Hepatocyte (in vitro differentiated cells): ENCODE measurements around the gene LDLRAP1. TPM values are rescaled to one million over a fixed set of nuclear protein-coding genes. Genes with fewer than 3 reads are reported as not detected.

Source experiments
- DNase-seq: peaks from one replicate; pipeline ENCODE4 v3.0.0-alpha.2; 2016; ENCODE audit warnings: low spot score
- H2AFZ ChIP-seq: fragments of 200-600 bp; sonication (generic); 2 replicates; pipeline ENCODE4 v1.6.0; 2016; ENCODE audit warnings: antibody characterized with exemption, mild to moderate bottlenecking
- H3K27ac ChIP-seq: fragments of 200-600 bp; sonication (generic); 2 replicates; pipeline ENCODE4 v1.5.1; 2016; ENCODE audit warnings: mild to moderate bottlenecking
- H3K27me3 ChIP-seq: fragments of 200-600 bp; sonication (generic); 2 replicates; pipeline ENCODE4 v1.6.1; 2016
- H3K36me3 ChIP-seq: fragments of 200-600 bp; sonication (generic); replicated peaks from 2 replicates; pipeline ENCODE4 v1.5.1; 2016; ENCODE audit warnings: low read depth; ENCODE audit not compliant: insufficient read depth
- H3K4me1 ChIP-seq: fragments of 200-600 bp; sonication (generic); 2 replicates; pipeline ENCODE4 v1.5.1; 2016; ENCODE audit warnings: mild to moderate bottlenecking, moderate library complexity; ENCODE audit not compliant: insufficient read depth
- H3K4me2 ChIP-seq: fragments of 200-600 bp; sonication (generic); 2 replicates; pipeline ENCODE4 v1.6.0; 2016
- H3K4me3 ChIP-seq: fragments of 200-600 bp; sonication (generic); 2 replicates; pipeline ENCODE4 v1.5.1; 2016; ENCODE audit warnings: mild to moderate bottlenecking
- H3K79me2 ChIP-seq: fragments of 200-600 bp; sonication (generic); 2 replicates; pipeline ENCODE4 v1.6.0; 2017; ENCODE audit warnings: mild to moderate bottlenecking
- H3K9me2 ChIP-seq: fragments of 200-600 bp; sonication (generic); replicated peaks from 2 replicates; pipeline ENCODE4 v1.6.0; 2017; ENCODE audit warnings: mild to moderate bottlenecking; ENCODE audit not compliant: insufficient read depth
- H3K9me3 ChIP-seq: fragments of 200-600 bp; sonication (generic); 2 replicates; pipeline ENCODE4 v1.5.1; 2016; ENCODE audit warnings: low read depth, mild to moderate bottlenecking
- H4K20me1 ChIP-seq: fragments of 200-600 bp; sonication (generic); 2 replicates; pipeline ENCODE4 v1.6.0; 2016; ENCODE audit warnings: mild to moderate bottlenecking; ENCODE audit not compliant: insufficient read depth, poor library complexity, severe bottlenecking
- EZH2 ChIP-seq: fragments of 200-600 bp; sonication (generic); IDR thresholded peaks from 2 replicates; pipeline ENCODE4 v1.6.1; 2016; ENCODE audit warnings: antibody characterized with exemption, mild to moderate bottlenecking, borderline replicate concordance
- EZH2phosphoT487 ChIP-seq: fragments of 200-600 bp; sonication (generic); IDR thresholded peaks from one replicate; pipeline ENCODE4 v1.6.1; 2018; ENCODE audit warnings: antibody characterized with exemption, mild to moderate bottlenecking, low read depth, moderate library complexity; ENCODE audit not compliant: unreplicated experiment, severe bottlenecking
- WGBS: methylation state at CpG from one replicate; pipeline ENCODE4 v1.1.6; 2016; ENCODE audit warnings: low lambda C conversion rate; ENCODE audit errors: missing lambda C conversion rate; 5-methylcytosine and 5-hydroxymethylcytosine counted together
- polyA plus RNA-seq: library from polyadenylated mRNA; unstranded; fragments of >200 nt; fragmentation: Nextera tagmentation; extraction: Ambion mirVana; gene quantifications from 2 replicates; pipeline ENCODE4 v1.2.1, GENCODE V29; 2016
- total RNA-seq: library from RNA; depleted of rRNA; stranded (reverse); fragments of >200 nt; gene quantifications from 2 replicates; pipeline ENCODE4 v1.2.3, GENCODE V29; 2014
- TF ChIP-seq, protein P1 (sequence below): fragments of 200-600 bp; sonication (generic); IDR thresholded peaks from 2 replicates; pipeline ENCODE4 v1.5.1; 2016; ENCODE audit warnings: antibody characterized with exemption, mild to moderate bottlenecking; ENCODE audit not compliant: poor library complexity

LDLRAP1 gene
- total and polyA plus RNA-seq, 2 experiments from 2014 or later: 17.3 to 27.5 TPM

DNA sequence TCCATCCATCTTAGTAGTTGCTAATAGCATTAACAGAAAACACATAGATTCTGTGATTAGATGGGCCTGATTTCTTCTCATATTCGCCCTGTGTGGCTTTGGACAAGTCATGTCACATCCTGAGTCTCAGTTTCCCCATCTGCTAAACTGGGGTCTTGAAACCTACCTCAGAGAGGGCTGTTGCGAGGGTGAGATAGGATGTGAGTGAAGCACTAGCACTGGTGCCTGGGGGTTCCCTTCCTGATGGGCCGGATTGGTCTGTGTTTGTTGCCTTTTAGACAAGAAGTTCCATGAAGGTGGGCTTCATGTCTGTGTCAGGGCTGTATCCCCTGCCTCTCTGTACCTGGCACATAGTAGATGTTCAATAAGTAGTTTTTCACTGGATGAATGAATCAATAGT, 69.7 kb downstream of the LDLRAP1 start:
- Histone ChIP-seq H4K20me1 (no peaks in the 10 kb centered on the region), H3K27me3 (peaks cover 3% of the 10 kb centered on the region), H3K9me2 (no peaks in the 10 kb centered on the region), H3K36me3 (no peaks in the 10 kb centered on the region), H3K4me1 (peaks cover 18% of the 10 kb centered on the region), H3K4me2 (no peak overlapping the region), H3K79me2 (peaks cover 3% of the 10 kb centered on the region), H2AFZ (no peak overlapping the region), H3K4me3 (no peak overlapping the region), H3K27ac (no peak overlapping the region), H3K9me3 (no peaks in the 10 kb centered on the region)
- WGBS: 87% methylated on average over 3 of the region's 3 CpGs
- no peak for TF ChIP-seq EZH2phosphoT487
- TF ChIP-seq, protein P1, sequence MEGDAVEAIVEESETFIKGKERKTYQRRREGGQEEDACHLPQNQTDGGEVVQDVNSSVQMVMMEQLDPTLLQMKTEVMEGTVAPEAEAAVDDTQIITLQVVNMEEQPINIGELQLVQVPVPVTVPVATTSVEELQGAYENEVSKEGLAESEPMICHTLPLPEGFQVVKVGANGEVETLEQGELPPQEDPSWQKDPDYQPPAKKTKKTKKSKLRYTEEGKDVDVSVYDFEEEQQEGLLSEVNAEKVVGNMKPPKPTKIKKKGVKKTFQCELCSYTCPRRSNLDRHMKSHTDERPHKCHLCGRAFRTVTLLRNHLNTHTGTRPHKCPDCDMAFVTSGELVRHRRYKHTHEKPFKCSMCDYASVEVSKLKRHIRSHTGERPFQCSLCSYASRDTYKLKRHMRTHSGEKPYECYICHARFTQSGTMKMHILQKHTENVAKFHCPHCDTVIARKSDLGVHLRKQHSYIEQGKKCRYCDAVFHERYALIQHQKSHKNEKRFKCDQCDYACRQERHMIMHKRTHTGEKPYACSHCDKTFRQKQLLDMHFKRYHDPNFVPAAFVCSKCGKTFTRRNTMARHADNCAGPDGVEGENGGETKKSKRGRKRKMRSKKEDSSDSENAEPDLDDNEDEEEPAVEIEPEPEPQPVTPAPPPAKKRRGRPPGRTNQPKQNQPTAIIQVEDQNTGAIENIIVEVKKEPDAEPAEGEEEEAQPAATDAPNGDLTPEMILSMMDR: no peak
- no peak for DNase-seq

DNA sequence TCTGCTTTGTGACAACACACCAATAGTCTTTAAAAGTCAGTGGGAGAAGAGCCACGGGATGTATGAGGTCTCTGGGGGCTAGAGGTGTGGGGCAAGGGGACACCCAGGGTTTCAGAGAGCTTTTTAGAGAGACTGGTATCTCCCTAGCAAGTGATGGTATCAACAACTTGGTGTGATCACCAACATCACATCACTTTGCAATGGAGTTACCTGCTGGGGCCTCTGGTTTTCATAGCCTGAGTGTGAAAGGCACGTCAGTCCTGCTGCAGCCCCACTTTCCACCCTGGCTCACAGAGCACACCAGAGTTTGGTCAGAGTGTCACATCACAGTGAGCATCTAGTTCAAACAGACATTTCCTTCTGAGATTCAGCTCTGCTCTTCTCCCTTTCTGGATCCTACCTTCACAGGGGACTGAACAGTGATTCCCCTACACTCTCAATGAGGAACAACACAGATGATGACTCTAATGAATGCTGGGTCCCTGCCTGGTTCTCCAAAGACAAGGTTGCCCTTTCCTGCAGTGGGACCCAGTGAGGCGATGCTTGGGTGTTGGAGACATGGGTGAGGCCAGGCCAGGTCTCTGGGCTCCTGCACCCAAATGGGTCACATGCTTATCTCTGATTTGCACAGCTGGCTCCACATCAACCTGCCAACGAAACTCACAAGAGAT, 71.2 kb downstream of the LDLRAP1 start:
- H3K9me3 ChIP-seq: no peaks in the 10 kb centered on the region
- H3K27me3 ChIP-seq: peaks cover 6% of the 10 kb centered on the region
- 80% methylated on average over 4 of the region's 4 CpGs for WGBS
- TF ChIP-seq EZH2phosphoT487 (no peak), EZH2 (no peak)
- TF ChIP-seq, protein P1: no peak
- no peak overlapping the region for H3K4me2 ChIP-seq
- H3K27ac ChIP-seq: no peak overlapping the region
- H3K4me3 ChIP-seq: no peak overlapping the region
- no peak for DNase-seq
- no peaks in the 10 kb centered on the region for H4K20me1 ChIP-seq
- H3K79me2 ChIP-seq: peaks cover 9% of the 10 kb centered on the region
- H3K9me2 ChIP-seq: no peaks in the 10 kb centered on the region
- no peak overlapping the region for H2AFZ ChIP-seq
- H3K36me3 ChIP-seq: no peaks in the 10 kb centered on the region
- H3K4me1 ChIP-seq: peaks cover 30% of the 10 kb centered on the region

DNA sequence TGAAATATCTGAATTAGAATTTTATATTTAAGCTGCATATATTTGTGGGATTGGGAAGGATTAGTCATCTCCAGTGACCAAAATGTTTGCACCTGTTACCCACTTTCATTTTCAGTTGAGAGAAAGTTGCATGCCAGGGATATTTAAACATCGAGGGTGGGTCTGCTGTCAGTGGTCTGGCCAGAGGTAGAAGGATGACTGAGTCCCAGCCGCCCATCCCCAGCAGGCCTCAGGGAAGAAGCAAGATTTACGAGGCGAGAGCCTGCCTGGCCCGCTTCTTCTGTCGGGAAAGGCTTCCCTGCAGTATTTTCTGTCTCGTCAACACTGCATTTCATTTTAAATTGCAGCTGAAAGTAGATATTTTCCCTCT, 71.8 kb downstream of the LDLRAP1 start:
- H3K4me1 ChIP-seq: peaks cover 30% of the 10 kb centered on the region
- no peak overlapping the region for H3K27ac ChIP-seq
- no peak for DNase-seq
- TF ChIP-seq EZH2 (no peak), EZH2phosphoT487 (no peak)
- TF ChIP-seq, protein P1: no peak
- no peaks in the 10 kb centered on the region for H3K9me3 ChIP-seq
- no peak overlapping the region for H3K4me3 ChIP-seq
- H2AFZ ChIP-seq: no peak overlapping the region
- WGBS: 58% methylated on average over 7 of the region's 7 CpGs
- H3K27me3 ChIP-seq: peaks cover 6% of the 10 kb centered on the region
- no peaks in the 10 kb centered on the region for H4K20me1 ChIP-seq
- peak overlapping the region; percentile 98 for H3K4me2 ChIP-seq
- no peaks in the 10 kb centered on the region for H3K36me3 ChIP-seq
- H3K79me2 ChIP-seq: peaks cover 13% of the 10 kb centered on the region
- no peaks in the 10 kb centered on the region for H3K9me2 ChIP-seq
